Hepatocyte (in vitro differentiated cells): ENCODE data around the gene KRTAP5-7.

Experiments
- CTCF ChIP-seq: fragments of 200-600 bp; sonication (generic); IDR thresholded peaks from 2 replicates; pipeline ENCODE4 v1.5.1; 2016; ENCODE audit warnings: antibody characterized with exemption, mild to moderate bottlenecking; ENCODE audit not compliant: poor library complexity
- EZH2 ChIP-seq: fragments of 200-600 bp; sonication (generic); IDR thresholded peaks from 2 replicates; pipeline ENCODE4 v1.6.1; 2016; ENCODE audit warnings: antibody characterized with exemption, mild to moderate bottlenecking, borderline replicate concordance

GRCh38 chr11:71518506-71519471 lies 8.3 kb upstream of the KRTAP5-7 start:
- TF ChIP-seq CTCF: no peak
- no peak for TF ChIP-seq EZH2
